Karpas-422 (cell line): ENCODE results near the gene CLK3. TPM values are rescaled to one million over a fixed set of nuclear protein-coding genes. Genes with fewer than 3 reads are reported as not detected.
"Not testable (repeated sequence)": the region's sequence is repeated elsewhere in the genome, so short reads cannot be mapped to it uniquely, and the experiment has no call there.

ENCODE experiments used
- DNase-seq: peaks from one replicate; pipeline ENCODE4 v3.0.0-alpha.2; 2015
- H2AFZ ChIP-seq: fragments of 200-600 bp; sonication (generic); 2 replicates; pipeline ENCODE4 v1.6.1; 2014; ENCODE audit warnings: antibody characterized with exemption, low read length, mixed read lengths
- H3K27ac ChIP-seq: fragments of 200-600 bp; sonication (generic); 2 replicates; pipeline ENCODE4 v1.5.1; 2014; ENCODE audit warnings: mild to moderate bottlenecking, low read length, moderate library complexity
- H3K27me3 ChIP-seq: fragments of 200-600 bp; sonication (generic); 2 replicates; pipeline ENCODE4 v1.6.1; 2014; ENCODE audit warnings: low read length, mixed read lengths
- H3K36me3 ChIP-seq: fragments of 200-600 bp; sonication (generic); 2 replicates; pipeline ENCODE4 v1.6.1; 2014; ENCODE audit warnings: low read length, mixed read lengths; ENCODE audit not compliant: insufficient read depth
- H3K4me1 ChIP-seq: fragments of 200-600 bp; sonication (generic); 2 replicates; pipeline ENCODE4 v1.6.1; 2014; ENCODE audit warnings: mild to moderate bottlenecking, low read length, mixed read lengths
- H3K4me2 ChIP-seq: fragments of 200-600 bp; sonication (generic); 2 replicates; pipeline ENCODE4 v1.6.1; 2014; ENCODE audit warnings: low read length, low read depth, mild to moderate bottlenecking; ENCODE audit not compliant: poor library complexity, severe bottlenecking
- H3K4me3 ChIP-seq: fragments of 200-600 bp; sonication (generic); 2 replicates; pipeline ENCODE4 v1.5.1; 2014; ENCODE audit warnings: mild to moderate bottlenecking, antibody characterized with exemption, low read length, mixed read lengths
- H3K79me2 ChIP-seq: fragments of 200-600 bp; sonication (generic); 2 replicates; pipeline ENCODE4 v1.6.1; 2014; ENCODE audit warnings: mild to moderate bottlenecking, low read length, mixed read lengths
- H3K9ac ChIP-seq: fragments of 200-600 bp; sonication (generic); 2 replicates; pipeline ENCODE4 v1.6.0; 2014; ENCODE audit warnings: low read length
- H3K9me2 ChIP-seq: fragments of 200-600 bp; sonication (generic), shearing (Covaris generic); replicated peaks from 2 replicates; pipeline ENCODE4 v1.6.0; 2014; ENCODE audit warnings: mild to moderate bottlenecking, low read length, moderate library complexity; ENCODE audit not compliant: insufficient read depth
- H3K9me3 ChIP-seq: fragments of 300-700, 200-600 bp; sonication (generic); 2 replicates; pipeline ENCODE4 v1.6.1; 2014; ENCODE audit warnings: low read length, mixed read lengths
- H4K20me1 ChIP-seq: fragments of 200-600 bp; sonication (generic); 2 replicates; pipeline ENCODE4 v1.6.1; 2014; ENCODE audit warnings: mild to moderate bottlenecking, antibody characterized with exemption, low read length, low read depth; ENCODE audit not compliant: insufficient read depth
- total RNA-seq: library from RNA; depleted of rRNA; stranded (reverse); fragments of >200 nt; shearing (Covaris generic); gene quantifications from 2 replicates; pipeline ENCODE4 v1.2.3, GENCODE V29; 2014; ENCODE audit warnings: low replicate concordance

Gene CLK3
- total RNA-seq, 1 experiment from 2014 or later: 114 TPM

GRCh38 chr15:74596736-74597135, 18.9 kb upstream of the CLK3 start:
- H3K4me2 ChIP-seq, H3K27ac ChIP-seq, H3K9ac ChIP-seq, H3K27me3 ChIP-seq, H3K9me2 ChIP-seq, H3K36me3 ChIP-seq, H4K20me1 ChIP-seq, H3K79me2 ChIP-seq, H2AFZ ChIP-seq, H3K4me3 ChIP-seq, DNase-seq, H3K9me3 ChIP-seq: not testable (repeated sequence)
- H3K4me1 ChIP-seq: peaks cover 13% of the 10 kb centered on the region

GRCh38 chr15:74597146-74597705, 18.4 kb upstream of the CLK3 start:
- H3K9ac ChIP-seq, H3K4me3 ChIP-seq, H3K27me3 ChIP-seq, H3K27ac ChIP-seq, H3K9me2 ChIP-seq, H3K36me3 ChIP-seq, H2AFZ ChIP-seq, H3K4me2 ChIP-seq, H4K20me1 ChIP-seq, H3K79me2 ChIP-seq, H3K9me3 ChIP-seq, DNase-seq: not testable (repeated sequence)
- peaks cover 13% of the 10 kb centered on the region for H3K4me1 ChIP-seq

GRCh38 chr15:74598126-74598842, 17.4 kb upstream of the CLK3 start:
- H3K27ac ChIP-seq: no peak overlapping the region
- peak overlapping the region; percentile 65 for H3K4me3 ChIP-seq
- H4K20me1 ChIP-seq: no peaks in the 10 kb centered on the region
- H3K36me3 ChIP-seq: no peaks in the 10 kb centered on the region
- peaks cover 13% of the 10 kb centered on the region for H3K4me1 ChIP-seq
- H3K4me2 ChIP-seq: peak overlapping the region; percentile 64
- peak overlapping the region; percentile 69 for H2AFZ ChIP-seq
- DNase-seq: peak; percentile 94
- no peaks in the 10 kb centered on the region for H3K9me3 ChIP-seq
- H3K9me2 ChIP-seq: no peaks in the 10 kb centered on the region
- H3K79me2 ChIP-seq: no peaks in the 10 kb centered on the region
- H3K9ac ChIP-seq: peak overlapping the region; percentile 63
- H3K27me3 ChIP-seq: no peaks in the 10 kb centered on the region

GRCh38 chr15:74599156-74599555, 16.5 kb upstream of the CLK3 start:
- Histone ChIP-seq H2AFZ (no peak overlapping the region), H3K9ac (no peak overlapping the region)
- no peak for DNase-seq

GRCh38 chr15:74603026-74603788, 12.4 kb upstream of the CLK3 start:
- Histone ChIP-seq H3K27ac (no peak overlapping the region), H2AFZ (no peak overlapping the region), H3K27me3 (no peaks in the 10 kb centered on the region), H3K79me2 (no peaks in the 10 kb centered on the region), H3K9me3 (no peaks in the 10 kb centered on the region), H4K20me1 (no peaks in the 10 kb centered on the region), H3K9me2 (no peaks in the 10 kb centered on the region), H3K9ac (no peak overlapping the region), H3K36me3 (no peaks in the 10 kb centered on the region), H3K4me3 (no peak overlapping the region), H3K4me1 (peaks cover 8% of the 10 kb centered on the region), H3K4me2 (no peak overlapping the region)
- no peak for DNase-seq

More at GRCh38 chr15:74599156-74599555, 16.5 kb upstream of the CLK3 start:
- Histone ChIP-seq H3K27me3 (no peaks in the 10 kb centered on the region), H3K4me1 (peaks cover 13% of the 10 kb centered on the region), H3K4me3 (no peak overlapping the region), H4K20me1 (no peaks in the 10 kb centered on the region), H3K9me2 (no peaks in the 10 kb centered on the region), H3K79me2 (no peaks in the 10 kb centered on the region), H3K9me3 (no peaks in the 10 kb centered on the region), H3K36me3 (no peaks in the 10 kb centered on the region), H3K27ac (no peak overlapping the region), H3K4me2 (no peak overlapping the region)

- Histone ChIP-seq H2AFZ (no peak overlapping the region), H3K4me3 (no peak overlapping the region), H3K4me2 (no peak overlapping the region), H4K20me1 (no peaks in the 10 kb centered on the region), H3K79me2 (no peaks in the 10 kb centered on the region), H3K9me3 (no peaks in the 10 kb centered on the region), H3K27ac (no peak overlapping the region), H3K36me3 (no peaks in the 10 kb centered on the region), H3K4me1 (no peaks in the 10 kb centered on the region; the same call in 1 of the 2 replicates), H3K9ac (no peak overlapping the region), H3K27me3 (no peaks in the 10 kb centered on the region), H3K9me2 (no peaks in the 10 kb centered on the region)
- no peak for DNase-seq
Measured at GRCh38 chr15:74603789-74604705, 11.6 kb upstream of the CLK3 start.

- no peaks in the 10 kb centered on the region for H3K27me3 ChIP-seq
- H3K4me1 ChIP-seq: no peaks in the 10 kb centered on the region
- no peaks in the 10 kb centered on the region for H4K20me1 ChIP-seq
- H3K27ac ChIP-seq: no peak overlapping the region
- no peak overlapping the region for H3K4me3 ChIP-seq
- no peaks in the 10 kb centered on the region for H3K79me2 ChIP-seq
- no peaks in the 10 kb centered on the region for H3K36me3 ChIP-seq
- H3K4me2 ChIP-seq: no peak overlapping the region
- DNase-seq: no peak
- H2AFZ ChIP-seq: no peak overlapping the region
- no peaks in the 10 kb centered on the region for H3K9me2 ChIP-seq
- no peaks in the 10 kb centered on the region for H3K9me3 ChIP-seq
- no peak overlapping the region for H3K9ac ChIP-seq
Measured at GRCh38 chr15:74604983-74605794, 10.4 kb upstream of the CLK3 start.
